Progenitor cell of endocrine pancreas (in vitro differentiated cells): ENCODE results near the gene TMEM92. TPM values are rescaled to one million over a fixed set of nuclear protein-coding genes. Genes with fewer than 3 reads are reported as not detected.

ENCODE experiments used
- DNase-seq: peaks from one replicate; pipeline ENCODE4 v3.0.0; 2021; ENCODE audit warnings: low spot score; ENCODE audit not compliant: unreplicated experiment
- H3K27ac Mint-ChIP-seq: 2 replicates; pipeline ENCODE4 v1.8.0; 2021; ENCODE audit warnings: mild to moderate bottlenecking, moderate library complexity, mixed read lengths
- H3K27me3 Mint-ChIP-seq: 2 replicates; pipeline ENCODE4 v1.8.0; 2021; ENCODE audit warnings: mixed read lengths
- H3K36me3 Mint-ChIP-seq: 2 replicates; pipeline ENCODE4 v1.8.0; 2022; ENCODE audit warnings: mixed read lengths; ENCODE audit not compliant: insufficient read depth
- H3K4me1 Mint-ChIP-seq: 2 replicates; pipeline ENCODE4 v1.8.0; 2021; ENCODE audit warnings: low read depth, mixed read lengths
- H3K4me3 Mint-ChIP-seq: 2 replicates; pipeline ENCODE4 v1.8.0; 2021; ENCODE audit warnings: low read depth, mild to moderate bottlenecking, moderate library complexity, mixed read lengths
- H3K9me3 Mint-ChIP-seq: 2 replicates; pipeline ENCODE4 v1.8.0; 2021; ENCODE audit warnings: low read depth, mixed read lengths
- CTCF ChIP-seq: fragments of 200-600 bp; sonication (generic); IDR thresholded peaks from one replicate; pipeline ENCODE4 v1.5.0; 2021; ENCODE audit warnings: antibody characterized with exemption, mild to moderate bottlenecking; ENCODE audit not compliant: unreplicated experiment
- total RNA-seq: library from RNA; stranded (reverse); gene quantifications from 2 replicates; pipeline ENCODE4 v1.2.1, GENCODE V29; 2021

Gene TMEM92
- total RNA-seq, 1 donor from 2014 or later = 7.4 TPM

DNA sequence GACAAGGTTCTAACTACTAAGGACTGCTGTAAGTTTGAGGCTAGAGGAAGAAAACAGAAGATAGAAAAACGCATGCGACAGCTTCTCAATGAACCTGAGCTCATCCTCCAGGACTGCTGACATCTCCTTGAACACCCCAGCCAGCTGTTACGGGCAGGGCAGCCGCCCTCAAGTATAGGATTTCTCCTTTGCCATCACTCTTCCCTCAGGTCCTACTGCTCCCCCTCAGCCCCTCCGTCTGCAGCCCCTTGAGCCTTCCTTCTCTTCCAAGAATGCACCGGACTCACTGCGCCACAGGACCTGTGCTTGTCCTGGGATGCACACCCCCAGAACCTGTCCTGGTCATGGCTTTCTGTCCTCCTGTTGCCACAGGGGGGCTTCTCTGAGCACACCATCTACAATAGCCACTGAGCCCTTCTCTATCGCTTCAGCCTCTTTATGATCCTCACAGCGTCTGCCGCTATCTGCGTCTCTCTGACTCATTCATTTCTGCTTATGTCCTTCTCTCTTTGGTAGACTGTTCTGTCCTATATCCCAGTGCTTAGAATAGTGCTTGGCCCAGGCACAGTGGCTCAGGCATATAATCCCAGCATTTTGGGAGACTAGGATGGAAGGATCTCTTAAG, 56.0 kb downstream of the TMEM92 start:
- DNase-seq = no peak
- H3K4me3 Mint-ChIP-seq = no peak overlapping the region
- peaks cover 24% of the 10 kb centered on the region for H3K27me3 Mint-ChIP-seq
- no peak overlapping the region for H3K27ac Mint-ChIP-seq
- H3K36me3 Mint-ChIP-seq = no peaks in the 10 kb centered on the region
- H3K4me1 Mint-ChIP-seq = peaks cover 6% of the 10 kb centered on the region
- H3K9me3 Mint-ChIP-seq = no peaks in the 10 kb centered on the region
- TF ChIP-seq CTCF = no peak

Other genes with a start within 250 kb of the TMEM92 start
- gene ITGA3, start 218.4 kb upstream of the TMEM92 start, total RNA-seq = 17.6 and 19.5 TPM in 2 replicates
- 35.7 and 37.1 TPM in 2 replicates for gene PDK2, start 179.1 kb upstream of the TMEM92 start, total RNA-seq
- 6.0 and 7.7 TPM in 2 replicates for gene SAMD14, start 144.3 kb upstream of the TMEM92 start, total RNA-seq
- gene PPP1R9B, start 123.8 kb upstream of the TMEM92 start, total RNA-seq = 34.3 and 35.7 TPM in 2 replicates
- gene SGCA, start 108.5 kb upstream of the TMEM92 start, total RNA-seq = not detected in 2 replicates
- 26.7 and 38.4 TPM in 2 replicates for gene COL1A1, start 72.8 kb upstream of the TMEM92 start, total RNA-seq
- 26.0 and 28.6 TPM in 2 replicates for gene XYLT2, start 71.7 kb downstream of the TMEM92 start, total RNA-seq
- gene MRPL27, start 98.7 kb downstream of the TMEM92 start, total RNA-seq = 59.1 and 59.6 TPM in 2 replicates
- gene EME1, start 98.8 kb downstream of the TMEM92 start, total RNA-seq = 10.1 and 15.0 TPM in 2 replicates
- gene LRRC59, start 123.1 kb downstream of the TMEM92 start, total RNA-seq = 55.2 and 56.0 TPM in 2 replicates
- gene ACSF2, start 151.8 kb downstream of the TMEM92 start, total RNA-seq = 69.7 and 72.6 TPM in 2 replicates
- not detected in 2 replicates for gene CHAD, start 194.4 kb downstream of the TMEM92 start, total RNA-seq
- 34.4 and 40.7 TPM in 2 replicates for gene RSAD1, start 204.4 kb downstream of the TMEM92 start, total RNA-seq
- gene MYCBPAP, start 234.0 kb downstream of the TMEM92 start, total RNA-seq = 1.7 and 3.5 TPM in 2 replicates